K562 (cell line): ENCODE data around the gene ZNF385D. TPM values are rescaled to one million over a fixed set of nuclear protein-coding genes. Genes with fewer than 3 reads are reported as not detected.

ENCODE experiments used
- ATAC-seq: fragments of 200-7000 bp; cut with Tn5 transposase; 3 replicates; pipeline ENCODE4 v1.9.1; 2020; ENCODE audit warnings: moderate library complexity
- BruUV-seq: library from RNA; stranded (reverse); fragments of 400-500 nt; replicated peaks from 2 replicates; lab custom pipeline; 2021; lab: Mats Ljungman, UMichigan
- CTCF ChIA-PET: fragments of 300-600 bp; formaldehyde crosslinking; extraction: SDS; loops from one replicate; lab custom pipeline; 2021; ENCODE audit warnings: low intra/inter-chr PET ratio; lab: Yijun Ruan, JAX
- POLR2A ChIA-PET: fragments of 300-600, 350-650 bp; sonication (Branson Sonifier 250); formaldehyde crosslinking; extraction: SDS; loops from one replicate; lab custom pipeline; 2021; ENCODE audit warnings: antibody characterized with exemption, inconsistent platforms; lab: Yijun Ruan, JAX
- DNase-seq, 4 experiments: peaks; one replicate each; pipeline versions ENCODE4 v3.0.0 to v3.0.0-alpha.2; 2011 to 2018; ENCODE audit warnings: low spot score in 3 of 4, mixed read lengths in 3 of 4; ENCODE audit errors: extremely low read depth in 1 of 4
- FAIRE-seq: peaks from 2 replicates; lab custom pipeline; 2011; peaks lifted over from hg19 to GRCh38; lab: Jason Lieb, UNC
- H2AFZ ChIP-seq: 2 replicates; pipeline ENCODE4 v1.6.0; 2011; ENCODE audit warnings: low read depth, low read length, control low read depth, inconsistent platforms
- H3K27ac ChIP-seq: fragments of 200-600 bp; 3 replicates; pipeline ENCODE4 v1.8.0; 2011; ENCODE audit warnings: low read depth, mild to moderate bottlenecking, control low read depth, inconsistent platforms, low read length, moderate library complexity, mixed read lengths; ENCODE audit errors: extremely low read depth
- H3K27me3 ChIP-seq, 2 experiments: fragments of 300-600 bp in 1 of 2; 2 replicates in 1 of 2; 3 replicates in 1 of 2; pipeline versions ENCODE4 v1.6.0 to v1.8.0; 2011; ENCODE audit warnings: inconsistent platforms in 2 of 2, low read length in 2 of 2, mild to moderate bottlenecking in 1 of 2, mixed read lengths in 1 of 2, moderate library complexity in 1 of 2; ENCODE audit not compliant: control insufficient read depth in 2 of 2, insufficient read depth in 2 of 2
- H3K36me3 ChIP-seq: fragments of 300-600 bp; 3 replicates; pipeline ENCODE4 v1.8.0; 2011; ENCODE audit warnings: mild to moderate bottlenecking, low read length, inconsistent platforms; ENCODE audit not compliant: control insufficient read depth, insufficient read depth
- H3K4me1 ChIP-seq, 2 experiments: fragments of 200-600 bp in 1 of 2; replicated peaks in 1 of 2; 2 replicates in 1 of 2; 3 replicates in 1 of 2; pipeline versions ENCODE4 v1.5.1 to v1.8.0; 2011; ENCODE audit warnings: inconsistent platforms in 2 of 2, low read length in 2 of 2, mild to moderate bottlenecking in 1 of 2, mixed read lengths in 1 of 2, moderate library complexity in 1 of 2; ENCODE audit not compliant: control insufficient read depth in 2 of 2, insufficient read depth in 2 of 2
- H3K4me2 ChIP-seq: 2 replicates; pipeline ENCODE4 v1.6.1; 2011; ENCODE audit warnings: low read length, control low read depth, inconsistent platforms, mixed read lengths; ENCODE audit not compliant: insufficient read depth
- H3K4me3 ChIP-seq: fragments of 200-600 bp; sonication (generic), shearing (Covaris generic); 2 replicates; pipeline ENCODE4 v1.5.1; 2016; ENCODE audit warnings: control low read depth, inconsistent platforms
- H3K79me2 ChIP-seq: fragments of 200-600 bp; 3 replicates; pipeline ENCODE4 v1.8.0; 2011; ENCODE audit warnings: low read length, inconsistent platforms; ENCODE audit not compliant: control insufficient read depth, insufficient read depth
- H3K9ac ChIP-seq, 2 experiments: 2 replicates each; pipeline versions ENCODE4 v1.6.0 to v1.6.1; 2011; ENCODE audit warnings: low read depth in 2 of 2, low read length in 2 of 2, control low read depth in 1 of 2, inconsistent platforms in 1 of 2, mild to moderate bottlenecking in 1 of 2, mixed read lengths in 1 of 2; ENCODE audit not compliant: insufficient read depth in 1 of 2
- H3K9me1 ChIP-seq: one replicate; pipeline ENCODE4 v1.6.0; 2011; ENCODE audit warnings: inconsistent platforms, mild to moderate bottlenecking, low read length, moderate library complexity; ENCODE audit not compliant: control insufficient read depth, insufficient read depth
- H3K9me3 ChIP-seq: replicated peaks from 2 replicates; pipeline ENCODE4 v1.5.1; 2011; ENCODE audit warnings: low read depth, low read length, inconsistent platforms; ENCODE audit not compliant: control insufficient read depth, insufficient read depth
- H4K20me1 ChIP-seq: replicated peaks from 2 replicates; pipeline ENCODE4 v1.6.1; 2011; ENCODE audit warnings: low read length, inconsistent platforms, mixed read lengths; ENCODE audit not compliant: control insufficient read depth, insufficient read depth
- CREBBP ChIP-seq: IDR thresholded peaks from one replicate; pipeline ENCODE4 v1.6.1; 2012; ENCODE audit warnings: low read depth, mild to moderate bottlenecking, control low read depth, inconsistent platforms, low read length
- ERF ChIP-seq: fragments of 450-650 bp; formaldehyde crosslinking; IDR thresholded peaks from 2 replicates; pipeline ENCODE4 v1.4.0; 2020; ENCODE audit warnings: mild to moderate bottlenecking, mixed read lengths
- ETS2 ChIP-seq: IDR thresholded peaks from 2 replicates; pipeline ENCODE4 v1.6.1; 2016; ENCODE audit warnings: borderline replicate concordance, missing genetic modification characterization, mild to moderate bottlenecking, moderate library complexity, missing compliant biosample characterization; ENCODE audit not compliant: poor library complexity, severe bottlenecking
- JUN ChIP-seq, 2 experiments: sonication (generic) in 1 of 2; formaldehyde crosslinking in 1 of 2; IDR thresholded peaks; 2 replicates each; pipeline versions ENCODE4 v1.6.1 to v1.8.0; 2012 to 2022; ENCODE audit warnings: borderline replicate concordance in 2 of 2, mild to moderate bottlenecking in 2 of 2, improper control_type of control experiment in 1 of 2, low read depth in 1 of 2, low read length in 1 of 2, missing genetic modification reagents in 1 of 2
- KDM5B ChIP-seq: fragments of 200-600 bp; sonication (generic); IDR thresholded peaks from 2 replicates; pipeline ENCODE4 v1.6.1; 2012; ENCODE audit warnings: low read depth, mild to moderate bottlenecking, moderate library complexity, low read length, control low read depth, inconsistent platforms; ENCODE audit not compliant: insufficient replicate concordance
- MCM7 ChIP-seq, 2 experiments: fragments of 450-650 bp; IDR thresholded peaks; 2 replicates each; pipeline ENCODE4 v1.6.1; 2016 to 2018
- PCBP2 ChIP-seq: fragments of 200-400 bp; formaldehyde crosslinking; IDR thresholded peaks from 2 replicates; pipeline ENCODE4 v1.6.1; 2018; ENCODE audit warnings: low read length, low read depth, mild to moderate bottlenecking, moderate library complexity; ENCODE audit not compliant: poor library complexity, severe bottlenecking
- ZNF175 ChIP-seq: fragments of 200-800 bp; sonication (Bioruptor generic); IDR thresholded peaks from 2 replicates; pipeline ENCODE4 v1.6.1; 2016; ENCODE audit warnings: low read depth, mild to moderate bottlenecking, missing genetic modification characterization, missing compliant biosample characterization
- WGBS: fragments of 100-300 bp; shearing (Covaris generic); methylation state at CpG from one replicate; pipeline ENCODE4 v1.1.6; 2016; ENCODE audit warnings: low coverage, mixed read lengths; ENCODE audit not compliant: insufficient coverage; ENCODE audit errors: missing lambda C conversion rate; 5-methylcytosine and 5-hydroxymethylcytosine counted together
- in situ Hi-C: fragments of 300-500 bp; cut with MboI; formaldehyde crosslinking; loops from 4 replicates; pipeline ENCODE4 v1.15.0; 2018; ENCODE audit warnings: inconsistent platforms, mixed read lengths
- intact Hi-C: fragments of 100-400 bp; cut with micrococcal nuclease; formaldehyde crosslinking; loops from 2 replicates; pipeline ENCODE4 v1.14.2; 2022
- polyA plus RNA-seq, 8 experiments: library from polyadenylated mRNA; depleted of rRNA in 4 of 8; stranded (reverse) in 5 of 8; unstranded in 3 of 8; fragments of >200 nt; fragmentation: Nextera tagmentation in 2 of 8; fragmentation: Illumina TruSeq in 1 of 8; extraction: Ambion mirVana in 2 of 8; extraction: Trizol in 1 of 8; gene quantifications; 2 replicates each; pipeline versions ENCODE4 v1.2.1 to v1.2.3, GENCODE V29; 2011 to 2014; ENCODE audit warnings: inconsistent platforms in 1 of 8, missing spikeins in 1 of 8
- total RNA-seq, 7 experiments: library from RNA; depleted of rRNA in 6 of 7; stranded (reverse); fragments of >200 nt in 6 of 7; fragmentation: Illumina TruSeq in 2 of 7; extraction: Trizol in 2 of 7; gene quantifications; 2 replicates each; pipeline versions ENCODE4 v1.2.1 to v1.2.3, GENCODE V29; 2011 to 2021; ENCODE audit warnings: low replicate concordance in 1 of 7
- TF ChIP-seq, protein P1 (sequence below): fragments of 250-450 bp; sonication (Bioruptor Pico); IDR thresholded peaks from 2 replicates; pipeline ENCODE4 v1.5.0; 2021; ENCODE audit warnings: mild to moderate bottlenecking, borderline replicate concordance

Gene ZNF385D
- total and polyA plus RNA-seq, 9 of the 15 experiments (the other 6 are each of a cell fraction or from before 2014, with no cell fraction given) = 0.14 to 1.7 (median 0.51) TPM

GRCh38 chr3:21790466-21790865 lies 39.5 kb upstream of the ZNF385D start:
- intact Hi-C loops = no loop called here
- H3K27me3 ChIP-seq = no peaks in the 10 kb centered on the region
- WGBS = 0% methylated on average over 1 of the region's 1 CpG
- BruUV-seq = no TSS peak
- H3K4me3 ChIP-seq = no peak overlapping the region
- H3K4me2 ChIP-seq = no peak overlapping the region
- ATAC-seq (no peak), FAIRE-seq (no peak), DNase-seq (no peak)
- no peaks in the 10 kb centered on the region for H3K79me2 ChIP-seq
- in situ Hi-C loops = no loop called here
- no peaks in the 10 kb centered on the region for H4K20me1 ChIP-seq
- H3K9me1 ChIP-seq = no peaks in the 10 kb centered on the region
- POLR2A ChIA-PET = no interaction called here
- no peaks in the 10 kb centered on the region for H3K9me3 ChIP-seq
- H3K36me3 ChIP-seq = no peaks in the 10 kb centered on the region
- no peak overlapping the region for H3K27ac ChIP-seq
- no peak overlapping the region for H3K9ac ChIP-seq
- TF ChIP-seq ETS2 (no peak), KDM5B (no peak), PCBP2 (no peak), JUN (IDR thresholded peaks at IDR 0.05; ENCODE audit: borderline replicate concordance, low read depth, low read length) (no peak), JUN (CRISPR knock-in tag; IDR thresholded peaks at IDR 0.05; ENCODE audit: borderline replicate concordance) (no peak), ZNF175 (CRISPR knock-in tag) (no peak), CREBBP (no peak), MCM7 (IDR thresholded peaks at IDR 0.05) (no peak), ERF (CRISPR knock-in tag) (no peak)
- TF ChIP-seq, protein P1, sequence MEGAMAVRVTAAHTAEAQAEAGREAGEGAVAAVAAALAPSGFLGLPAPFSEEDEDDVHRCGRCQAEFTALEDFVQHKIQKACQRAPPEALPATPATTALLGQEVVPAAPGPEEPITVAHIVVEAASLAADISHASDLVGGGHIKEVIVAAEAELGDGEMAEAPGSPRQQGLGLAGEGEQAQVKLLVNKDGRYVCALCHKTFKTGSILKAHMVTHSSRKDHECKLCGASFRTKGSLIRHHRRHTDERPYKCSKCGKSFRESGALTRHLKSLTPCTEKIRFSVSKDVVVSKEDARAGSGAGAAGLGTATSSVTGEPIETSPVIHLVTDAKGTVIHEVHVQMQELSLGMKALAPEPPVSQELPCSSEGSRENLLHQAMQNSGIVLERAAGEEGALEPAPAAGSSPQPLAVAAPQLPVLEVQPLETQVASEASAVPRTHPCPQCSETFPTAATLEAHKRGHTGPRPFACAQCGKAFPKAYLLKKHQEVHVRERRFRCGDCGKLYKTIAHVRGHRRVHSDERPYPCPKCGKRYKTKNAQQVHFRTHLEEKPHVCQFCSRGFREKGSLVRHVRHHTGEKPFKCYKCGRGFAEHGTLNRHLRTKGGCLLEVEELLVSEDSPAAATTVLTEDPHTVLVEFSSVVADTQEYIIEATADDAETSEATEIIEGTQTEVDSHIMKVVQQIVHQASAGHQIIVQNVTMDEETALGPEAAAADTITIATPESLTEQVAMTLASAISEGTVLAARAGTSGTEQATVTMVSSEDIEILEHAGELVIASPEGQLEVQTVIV (CRISPR knock-in tag) = no peak
- CTCF ChIA-PET = no interaction called here
- no peaks in the 10 kb centered on the region for H3K4me1 ChIP-seq
- H2AFZ ChIP-seq = no peak overlapping the region
